PC-9 (cell line): ENCODE data around the gene ALG5.

Experiments
- CTCF ChIP-seq: fragments of 200-600 bp; sonication (generic); conservative IDR thresholded peaks from 2 replicates; pipeline ENCODE4 v1.6.1; 2017; ENCODE audit warnings: mixed run types, antibody characterized with exemption, mild to moderate bottlenecking, moderate library complexity
- EZH2 ChIP-seq: fragments of 200-600 bp; sonication (generic); IDR thresholded peaks from 2 replicates; pipeline ENCODE4 v1.8.0; 2017; ENCODE audit warnings: antibody characterized with exemption, low read depth

DNA sequence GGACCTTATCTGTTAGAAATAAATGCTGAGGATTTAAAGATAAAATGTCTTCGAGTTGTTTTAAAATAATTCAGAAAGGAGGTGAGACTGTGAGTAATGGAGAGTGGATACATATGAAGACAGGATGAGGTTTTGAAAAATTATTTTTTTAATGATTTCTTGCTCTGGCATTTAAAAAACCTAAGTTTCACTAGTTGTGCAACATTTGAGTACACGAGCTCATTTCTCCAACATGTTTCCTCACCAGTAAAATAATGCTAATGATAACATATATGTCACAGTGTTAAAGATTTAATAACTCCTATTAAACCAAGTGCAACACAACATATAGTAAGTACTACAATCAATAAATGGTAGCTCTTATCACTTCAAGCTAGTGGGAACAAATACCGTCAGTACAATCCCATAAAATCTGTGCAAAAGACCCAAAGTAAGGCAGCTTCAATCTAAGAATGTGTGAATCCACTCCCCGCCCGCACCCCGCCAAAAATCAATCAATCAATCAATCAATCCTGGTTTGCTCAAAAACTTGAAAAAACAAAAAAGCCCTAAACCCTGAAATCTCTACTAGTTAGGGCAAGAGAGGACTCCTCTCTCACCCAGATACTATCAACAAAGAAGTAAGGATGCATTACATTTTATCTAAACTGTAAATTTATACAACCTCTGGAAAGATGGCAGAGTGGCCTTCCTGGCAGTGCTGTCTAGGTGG, 1.3 kb downstream of the ALG5 start:
- no peak for TF ChIP-seq CTCF
- TF ChIP-seq EZH2 = no peak
